HG02759 (cell line): Measurements from ENCODE around the gene NFIL3.
"Not testable (repeated sequence)": the region's sequence is repeated elsewhere in the genome, so short reads cannot be mapped to it uniquely, and the experiment has no call there.

Source experiments
- ATAC-seq: cut with Tn5 transposase; IDR thresholded peaks from one replicate; pipeline ENCODE4 v1.9.1; 2021; ENCODE audit warnings: mild to moderate bottlenecking, moderate library complexity; ENCODE audit not compliant: unreplicated experiment

Gene NFIL3

GRCh38 chr9:91423785-91424402, at the start of gene NFIL3:
TSS of gene NFIL3 (minus strand) at chr9:91423832. CDS start at chr9:91410734, 13,098 bp downstream.
- peak; percentile 91 for ATAC-seq

- not testable (repeated sequence) for ATAC-seq
Observed at GRCh38 chr9:91471524-91471923, 47.9 kb upstream of the NFIL3 start.

GRCh38 chr9:91465420-91465819, 41.8 kb upstream of the NFIL3 start:
- ATAC-seq = no peak

- ATAC-seq = no peak
Observed at GRCh38 chr9:91458906-91459305, 35.3 kb upstream of the NFIL3 start.

GRCh38 chr9:91452844-91453243, 29.2 kb upstream of the NFIL3 start:
- ATAC-seq = no peak

- ATAC-seq = no peak
Observed at GRCh38 chr9:91451431-91452270, 28.0 kb upstream of the NFIL3 start.

- no peak for ATAC-seq
Observed at GRCh38 chr9:91445135-91445534, 21.5 kb upstream of the NFIL3 start.

- no peak for ATAC-seq
Observed at GRCh38 chr9:91443994-91444392, 20.4 kb upstream of the NFIL3 start.

- no peak for ATAC-seq
Observed at GRCh38 chr9:91443321-91443993, 19.8 kb upstream of the NFIL3 start.

GRCh38 chr9:91436841-91437240, 13.2 kb upstream of the NFIL3 start:
- no peak for ATAC-seq

GRCh38 chr9:91433180-91433579, 9.5 kb upstream of the NFIL3 start:
- ATAC-seq = no peak

GRCh38 chr9:91431485-91431884, 7.9 kb upstream of the NFIL3 start:
- ATAC-seq = no peak

- no peak for ATAC-seq
Observed at GRCh38 chr9:91429501-91429900, 5.9 kb upstream of the NFIL3 start.

GRCh38 chr9:91428927-91429351, 5.3 kb upstream of the NFIL3 start:
- ATAC-seq = no peak

- no peak for ATAC-seq
Observed at GRCh38 chr9:91428436-91428835, 4.8 kb upstream of the NFIL3 start.

GRCh38 chr9:91427873-91428272, 4.2 kb upstream of the NFIL3 start:
- no peak for ATAC-seq

GRCh38 chr9:91426123-91426745, 2.6 kb upstream of the NFIL3 start:
- no peak for ATAC-seq

GRCh38 chr9:91425271-91425670, 1.6 kb upstream of the NFIL3 start:
- ATAC-seq = no peak

GRCh38 chr9:91424403-91425176, 958 bp upstream of the NFIL3 start:
- peak; percentile 3 for ATAC-seq
